GM18520 (cell line): ENCODE measurements around the gene STK33.
"Not testable (repeated sequence)": the region's sequence is repeated elsewhere in the genome, so short reads cannot be mapped to it uniquely, and the experiment has no call there.

Experiments used
- ATAC-seq: cut with Tn5 transposase; IDR thresholded peaks from one replicate; pipeline ENCODE4 v1.9.1; 2021; ENCODE audit not compliant: unreplicated experiment

Gene STK33

DNA sequence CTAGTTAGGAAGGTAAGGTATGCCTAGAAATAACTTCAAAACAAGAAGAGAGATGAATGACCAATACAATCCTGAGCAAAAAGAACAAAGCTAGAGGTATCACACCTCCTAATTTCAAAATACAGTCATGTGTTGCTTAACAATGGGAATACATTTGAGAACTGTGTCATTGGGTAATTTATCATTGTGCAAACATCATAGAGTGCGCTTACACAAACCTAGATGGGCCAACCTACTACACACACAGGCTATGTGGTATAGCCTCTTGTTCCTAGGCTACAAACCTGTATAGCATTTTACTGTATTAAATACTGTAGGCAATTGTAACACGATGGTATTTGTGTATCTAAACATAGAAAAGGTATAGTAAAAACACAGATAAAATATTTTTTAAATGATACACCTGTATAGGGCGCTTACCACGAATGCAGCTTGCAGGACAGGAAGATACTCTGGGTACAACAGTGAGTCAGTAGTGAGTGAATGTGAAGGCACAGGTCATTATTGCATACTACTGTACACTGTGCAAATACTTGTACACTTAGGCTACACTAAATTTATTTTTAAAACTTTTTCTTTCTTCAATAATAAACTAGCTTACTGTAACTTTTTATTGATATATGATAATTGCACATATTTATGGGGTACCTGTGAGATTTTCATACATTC, 48.2 kb downstream of the STK33 start:
- no peak for ATAC-seq

DNA sequence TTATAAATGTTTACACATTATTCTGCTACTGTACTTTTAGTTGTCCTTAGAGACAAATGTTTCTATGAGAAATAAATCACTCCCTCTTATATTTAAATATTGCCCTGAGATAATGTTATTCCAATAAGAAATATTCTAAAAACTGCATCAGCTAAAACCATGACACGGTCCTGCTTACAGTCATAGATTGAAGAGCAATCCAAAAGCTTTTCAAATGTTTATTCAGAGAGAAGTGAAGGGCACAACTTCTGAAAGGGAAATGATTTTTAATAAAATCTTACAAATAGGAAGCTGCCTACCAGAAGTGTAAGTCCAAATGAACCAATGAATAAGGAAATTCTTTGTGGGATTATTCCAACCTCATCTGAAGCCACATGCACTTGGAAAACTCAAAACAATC, 49.2 kb downstream of the STK33 start:
- ATAC-seq, result no peak

DNA sequence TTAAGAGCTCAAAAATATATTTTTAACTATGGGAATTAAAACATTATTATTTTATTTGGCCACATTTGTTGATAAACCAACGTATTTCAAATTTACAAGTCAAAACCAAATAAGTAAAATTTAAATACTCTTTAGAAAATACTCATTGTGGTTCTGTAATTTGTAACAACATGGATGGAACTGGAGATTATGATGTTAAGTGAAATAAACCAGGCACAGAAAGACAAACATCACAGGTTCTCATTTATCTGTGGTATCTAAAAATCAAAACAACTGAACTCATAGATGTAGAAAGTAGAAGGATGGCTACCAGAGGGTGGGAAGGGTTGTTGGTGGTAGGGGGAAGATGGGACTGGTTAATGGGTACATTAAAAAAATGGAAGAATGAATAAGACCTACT, 50.8 kb downstream of the STK33 start:
- ATAC-seq, result no peak

DNA sequence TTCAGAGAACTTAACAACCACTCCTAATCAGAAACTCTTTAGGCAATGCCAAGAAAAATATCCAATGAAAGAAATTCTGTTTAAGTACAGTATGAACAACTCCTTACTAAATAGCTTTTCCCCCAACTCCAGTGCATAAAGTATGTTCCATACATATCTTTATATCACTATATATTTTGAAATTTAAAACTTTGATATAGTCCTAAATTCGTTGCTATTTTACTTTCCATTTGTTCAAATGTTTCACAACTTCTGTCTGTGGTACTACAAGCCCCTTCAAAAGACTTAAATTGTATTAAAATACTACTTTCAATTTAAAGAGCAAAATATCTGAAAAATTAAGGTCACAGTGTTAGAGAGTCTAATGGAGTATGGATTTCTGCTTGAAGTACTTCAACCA, 52.6 kb downstream of the STK33 start:
- ATAC-seq, result no peak

DNA sequence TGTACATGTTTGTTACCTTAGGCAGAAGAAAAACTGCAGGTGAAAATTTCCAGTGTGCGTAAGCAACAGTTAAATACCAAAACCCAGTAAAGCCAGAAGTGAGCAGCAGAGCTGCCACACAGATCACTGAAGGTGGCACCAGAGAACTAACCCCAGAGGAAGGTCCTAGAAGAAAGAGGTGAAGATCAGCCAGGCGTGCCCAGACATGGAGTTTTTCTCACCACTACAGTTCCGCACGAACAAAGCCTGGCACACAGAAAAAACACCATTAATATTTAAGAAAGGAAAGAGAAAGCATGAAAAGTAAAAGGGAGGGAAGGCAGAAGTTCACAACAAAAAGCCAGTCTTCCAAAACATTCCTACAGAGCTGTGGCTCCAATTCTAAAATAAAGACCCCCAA, 60.7 kb downstream of the STK33 start:
- ATAC-seq, result peak; percentile 67

DNA sequence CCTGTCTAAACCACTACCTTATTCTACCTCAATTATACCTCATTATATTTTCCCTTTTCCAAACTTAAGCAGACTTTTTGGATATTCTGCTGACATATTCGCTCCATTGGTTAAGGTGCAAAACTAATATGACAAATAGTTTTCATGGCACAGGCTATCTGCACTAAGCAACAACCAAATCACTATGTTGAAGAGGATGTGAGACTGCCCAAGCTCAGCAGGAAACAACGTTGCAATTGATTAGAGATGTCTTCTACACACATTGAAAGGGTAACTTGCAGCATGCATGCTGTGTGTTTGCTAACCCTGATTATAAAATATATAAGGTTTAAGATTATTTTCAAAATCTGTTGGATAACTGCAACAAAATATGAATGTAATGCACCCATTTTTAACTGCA, 61.6 kb downstream of the STK33 start:
- no peak for ATAC-seq

DNA sequence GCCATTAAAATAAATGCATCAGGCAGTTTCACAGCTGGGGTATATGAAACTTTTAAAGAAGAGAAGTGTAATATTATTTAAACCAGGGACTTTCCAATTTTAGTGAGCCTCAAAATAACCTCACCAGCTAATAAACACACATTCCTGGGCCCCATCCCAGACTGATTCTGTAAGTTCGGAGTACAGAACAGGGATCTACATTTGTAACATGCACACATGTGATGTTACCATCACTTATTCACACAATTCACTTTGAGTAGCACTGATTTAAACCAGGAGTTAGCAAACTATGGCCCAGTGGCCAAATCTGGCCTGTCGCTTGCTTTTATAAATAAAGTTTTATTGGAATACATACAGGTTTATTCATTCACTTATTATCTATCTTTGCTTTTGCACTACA, 62.0 kb downstream of the STK33 start:
- ATAC-seq, result no peak

DNA sequence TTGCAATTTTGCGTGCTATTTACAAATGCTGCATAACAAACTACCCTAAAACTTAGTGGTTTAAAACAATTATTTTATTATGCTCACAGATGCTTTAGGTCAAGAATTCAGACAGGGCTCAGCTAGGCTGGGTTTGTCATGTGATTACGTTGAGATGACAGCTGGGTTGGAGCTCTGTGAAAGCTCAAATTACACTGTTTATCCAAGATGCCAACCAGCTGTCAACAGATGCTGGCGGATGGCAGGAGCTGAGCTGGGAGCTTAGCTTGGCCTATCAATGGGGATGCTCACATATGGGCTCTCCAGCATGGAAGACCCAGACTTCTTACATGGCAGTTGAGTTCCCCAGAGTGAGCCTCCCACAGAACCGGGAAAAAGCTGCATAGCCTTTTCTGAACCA, 62.7 kb downstream of the STK33 start:
- ATAC-seq, result no peak

DNA sequence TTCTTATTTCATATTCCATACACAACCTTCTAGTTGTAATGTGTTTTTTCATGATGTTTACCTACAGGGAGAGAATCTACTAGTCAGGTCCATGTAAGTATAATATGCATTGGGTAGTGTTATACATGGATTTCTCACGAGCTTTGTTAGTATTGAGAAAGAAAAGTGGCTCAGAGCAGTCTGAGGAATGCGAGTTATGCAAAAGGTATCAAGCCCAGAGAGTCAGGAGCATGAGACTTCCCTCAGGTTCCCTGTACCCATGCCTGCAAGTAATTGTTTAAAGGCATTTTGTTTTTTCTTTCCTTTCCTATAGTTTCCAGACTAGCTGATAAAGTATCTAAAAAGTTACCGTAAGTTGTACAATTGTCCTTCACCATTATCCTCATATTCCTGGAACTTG, 66.1 kb downstream of the STK33 start:
- no peak for ATAC-seq

DNA sequence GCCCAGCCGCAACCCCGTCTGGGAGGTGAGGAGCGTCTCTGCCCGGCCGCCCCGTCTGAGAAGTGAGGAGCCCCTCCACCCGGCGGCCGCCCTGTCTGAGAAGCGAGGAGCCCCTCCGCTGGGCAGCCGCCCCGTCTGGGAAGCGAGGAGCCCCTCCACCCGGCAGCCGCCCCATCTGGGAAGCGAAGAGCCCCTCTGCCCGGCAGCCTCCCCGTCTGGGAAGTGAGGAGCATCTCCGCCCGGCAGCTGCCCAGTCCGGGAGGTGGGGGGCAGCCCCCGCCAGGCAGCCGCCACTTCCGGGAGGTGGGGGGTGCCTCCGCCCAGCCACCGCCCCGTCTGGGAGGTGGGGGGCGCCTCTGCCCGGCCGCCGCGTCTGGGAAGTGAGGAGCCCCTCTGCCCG, 70.6 kb downstream of the STK33 start:
- ATAC-seq, result no peak

DNA sequence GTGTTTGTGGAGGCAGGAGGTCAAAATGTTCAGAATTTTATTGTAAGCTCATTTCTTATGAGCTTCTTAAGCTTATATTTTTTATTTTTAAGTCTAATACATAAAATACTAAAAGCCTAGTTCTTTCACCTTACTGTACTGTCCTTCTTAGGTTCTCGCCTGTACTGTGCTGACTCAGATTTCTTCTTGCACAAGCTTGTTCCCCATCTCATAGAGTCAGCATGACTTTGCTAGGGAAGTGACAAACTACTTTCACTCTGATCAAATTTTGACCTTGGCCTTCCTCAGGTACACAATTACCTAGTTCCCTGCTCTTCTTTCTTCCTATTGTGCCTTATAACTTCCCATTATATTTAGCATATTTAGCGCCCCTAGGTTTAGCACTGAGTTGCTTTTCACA, 81.5 kb downstream of the STK33 start:
- ATAC-seq, result no peak

DNA sequence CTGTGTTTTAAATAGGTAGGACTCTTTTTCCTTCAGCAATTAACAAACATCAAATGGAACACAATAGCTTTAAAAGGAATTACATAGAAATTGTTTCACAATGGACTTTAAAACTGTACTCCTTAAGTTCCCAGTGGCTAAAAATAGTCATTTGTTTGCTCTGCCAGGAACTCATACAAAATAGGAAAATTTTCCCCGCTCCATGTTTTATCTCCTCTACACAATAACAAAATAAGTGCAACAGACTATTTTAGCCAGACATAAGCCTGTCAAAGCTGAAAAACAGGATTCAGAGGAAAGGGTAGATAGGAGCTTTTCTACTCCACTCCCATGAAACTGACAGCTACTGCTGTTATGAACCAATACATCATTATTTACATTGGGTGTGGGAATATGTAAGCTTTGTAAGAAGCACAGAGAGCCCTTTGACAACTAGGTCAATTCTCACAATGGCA, 90.1 kb downstream of the STK33 start:
- no peak for ATAC-seq

DNA sequence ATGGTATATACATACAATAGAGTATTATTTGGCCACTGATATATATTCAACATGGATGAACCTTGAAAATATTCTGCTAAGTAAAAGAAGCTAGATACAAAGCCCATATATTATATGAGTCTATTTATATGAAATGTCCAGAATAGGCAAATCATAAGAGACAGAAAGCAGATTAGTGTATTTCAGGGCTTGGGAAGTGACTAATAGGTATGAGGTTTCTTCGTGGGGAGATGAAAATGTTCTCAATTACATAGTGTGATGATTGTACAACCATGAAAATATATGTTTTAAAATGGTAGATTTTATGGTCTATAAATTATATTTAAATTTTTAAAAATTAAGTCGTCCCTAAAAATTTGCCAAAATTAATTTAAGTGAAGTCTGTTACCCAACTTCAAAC, 92.2 kb downstream of the STK33 start:
- ATAC-seq, result no peak

DNA sequence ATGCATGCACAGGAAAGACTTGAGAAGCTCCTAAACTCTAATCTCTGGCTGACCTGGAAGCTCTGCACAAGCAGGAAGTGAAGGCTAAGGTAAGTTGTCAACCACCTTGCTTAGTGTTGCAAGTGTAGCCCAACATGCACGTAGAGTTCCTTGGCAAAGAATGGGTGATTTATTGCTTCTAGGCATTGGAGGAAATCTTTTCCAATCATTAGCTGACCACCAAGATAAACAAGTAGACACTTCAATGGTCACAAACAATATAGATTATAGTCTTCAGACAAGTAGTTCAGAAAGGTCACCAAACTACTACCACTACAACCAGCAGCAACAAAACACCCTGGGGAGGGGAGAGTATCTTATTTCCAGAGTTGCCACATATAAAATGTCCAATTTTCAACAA, 105.6 kb downstream of the STK33 start:
- no peak for ATAC-seq

DNA sequence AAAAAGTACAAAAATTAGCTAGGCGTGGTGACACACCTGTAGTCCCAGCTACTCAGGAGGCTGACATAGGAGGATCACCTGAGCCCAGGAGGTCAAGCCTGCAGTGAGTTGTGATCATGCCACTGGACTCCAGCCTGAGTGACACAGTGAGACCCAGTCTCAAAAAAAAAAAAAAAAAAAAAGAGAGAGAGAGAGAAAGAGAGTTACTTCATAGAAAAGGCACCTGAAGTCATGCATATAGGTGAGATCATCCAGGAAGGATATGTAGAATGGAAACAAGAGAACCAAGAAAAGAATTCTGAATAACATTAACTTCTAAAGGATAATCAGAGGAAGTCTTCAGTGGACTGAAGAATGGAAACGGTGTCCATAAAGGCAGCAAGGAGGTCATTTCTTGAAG, 106.8 kb downstream of the STK33 start:
- ATAC-seq, result no peak

DNA sequence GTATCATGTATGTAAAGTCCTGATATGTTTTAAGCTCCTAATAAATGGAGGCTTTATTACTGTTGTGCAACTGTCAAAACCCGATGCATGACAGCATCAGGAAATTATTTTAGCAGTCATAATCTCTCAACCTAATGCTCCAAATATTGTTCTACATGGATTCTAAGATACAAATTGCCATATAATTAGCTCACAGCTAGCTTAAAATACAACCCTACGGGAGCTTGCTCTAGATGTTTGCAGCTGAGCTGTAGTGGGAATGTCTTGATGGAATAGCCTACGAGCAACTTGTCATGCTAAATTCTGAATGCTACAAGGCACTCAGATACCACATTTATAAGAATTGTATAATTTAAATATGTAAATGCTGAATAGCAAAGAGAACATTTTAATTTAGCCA, 109.8 kb downstream of the STK33 start:
- ATAC-seq, result no peak

DNA sequence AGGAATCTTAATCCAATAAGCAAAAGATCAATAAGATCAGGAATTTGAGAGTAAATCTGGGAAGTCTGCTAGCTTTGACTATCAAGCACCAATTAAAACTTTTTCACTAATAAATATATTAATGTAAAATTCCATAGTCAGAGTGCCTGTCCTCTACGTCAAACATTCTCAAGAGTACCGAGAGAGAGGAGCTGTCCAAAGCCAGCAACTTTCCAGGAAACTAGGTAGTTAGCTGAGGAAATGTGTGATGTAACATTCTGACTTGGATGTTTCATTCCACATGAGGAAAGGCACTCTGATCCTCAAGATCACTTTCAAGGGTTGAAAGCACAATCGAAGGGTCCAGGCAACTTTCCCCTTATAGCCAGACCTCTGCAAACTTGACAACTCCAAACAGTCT, 113.2 kb downstream of the STK33 start:
- no peak for ATAC-seq

DNA sequence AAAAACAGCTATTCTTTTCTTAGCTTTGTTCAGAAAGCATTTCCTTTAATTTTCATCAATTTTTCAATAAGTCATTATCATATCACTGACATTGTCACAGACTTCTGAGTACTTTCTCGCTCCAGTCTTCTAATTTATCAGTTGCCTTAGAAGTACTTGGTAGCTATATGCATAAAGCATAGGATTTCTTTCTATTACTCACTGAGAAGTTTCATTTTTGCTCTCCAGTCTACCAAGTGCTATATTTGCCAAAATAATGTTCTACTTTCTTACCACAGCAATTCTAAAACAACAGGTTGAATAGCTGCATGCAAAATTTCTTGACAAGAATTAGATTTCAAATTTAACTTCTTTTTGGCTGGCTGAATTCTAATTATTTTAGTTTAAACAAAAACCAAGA, 116.3 kb downstream of the STK33 start:
- ATAC-seq, result peak; percentile 82

DNA sequence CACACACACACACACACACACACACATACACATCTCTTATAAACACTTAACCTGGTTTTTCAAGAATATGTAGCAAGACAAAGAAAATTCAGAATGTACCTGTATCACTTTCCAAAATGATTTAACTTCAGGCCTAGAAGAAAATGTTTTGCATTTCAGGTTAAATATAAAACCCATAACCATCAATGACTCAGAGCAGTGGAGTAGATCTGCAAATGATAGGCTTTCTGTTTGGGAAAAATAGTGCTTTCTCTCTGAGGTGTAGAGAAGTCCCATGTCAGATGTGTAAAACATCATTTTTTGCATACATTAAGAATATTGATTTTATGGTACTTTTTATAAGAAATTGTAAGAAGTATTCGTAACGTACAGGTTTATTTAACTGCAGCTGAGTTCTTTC, 116.9 kb downstream of the STK33 start:
- ATAC-seq, result no peak

DNA sequence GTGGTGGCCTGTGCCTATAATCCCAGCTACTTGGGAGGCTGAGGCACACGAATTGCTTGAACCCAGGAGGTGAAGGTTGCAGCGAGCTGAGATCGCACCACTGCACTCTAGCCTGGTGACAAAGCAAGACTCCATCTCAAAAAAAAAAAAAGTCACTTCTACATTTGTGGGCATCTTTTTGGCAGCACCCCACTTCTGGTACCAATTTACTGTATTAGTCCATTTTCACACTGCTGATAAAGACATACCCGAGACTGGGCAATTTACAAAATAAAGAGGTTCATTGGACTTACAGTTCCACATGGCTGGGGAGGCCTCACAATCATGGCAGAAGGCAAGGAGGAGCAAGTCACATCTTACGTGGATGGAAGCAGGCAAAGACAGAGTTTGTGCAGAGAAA, 126.2 kb downstream of the STK33 start:
- ATAC-seq, result not testable (repeated sequence)

DNA sequence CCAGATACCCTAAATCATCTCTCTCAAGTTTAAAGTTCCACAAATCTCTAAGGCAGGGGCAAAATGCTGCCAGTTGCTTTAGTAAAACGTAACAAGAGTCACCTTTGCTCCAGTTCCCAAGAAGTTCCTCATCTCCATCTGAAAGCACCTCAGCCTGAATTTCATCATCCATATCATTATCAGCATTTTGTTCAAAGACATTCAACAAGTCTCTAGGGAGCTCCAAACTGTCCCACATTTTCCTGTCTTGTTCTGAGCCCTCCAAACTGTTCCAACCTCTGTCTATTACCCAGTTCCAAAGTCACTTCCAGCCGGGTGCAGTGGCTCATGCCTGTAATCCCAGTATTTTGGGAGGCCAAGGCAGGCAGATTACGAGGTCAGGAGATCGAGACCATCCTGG, 126.7 kb downstream of the STK33 start:
- ATAC-seq, result not testable (repeated sequence)

DNA sequence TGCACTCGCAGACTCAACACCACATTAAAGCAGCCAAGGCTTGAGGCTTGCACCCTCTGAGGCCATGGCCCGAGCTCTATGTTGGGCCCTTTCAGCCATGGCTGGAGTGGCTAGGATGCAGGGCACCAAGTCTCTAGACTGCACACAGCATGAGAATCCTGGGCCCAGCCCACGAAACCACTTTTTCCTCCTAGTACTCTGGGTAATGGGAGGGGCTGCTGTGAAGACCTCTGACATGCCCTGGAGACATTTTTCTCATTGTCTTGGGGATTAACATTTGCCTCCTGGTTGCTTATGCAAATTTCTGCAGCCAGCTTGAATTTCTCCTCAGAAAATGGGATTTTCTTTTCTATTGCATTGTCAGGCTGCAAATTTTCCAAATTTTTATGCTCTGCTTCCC, 127.1 kb downstream of the STK33 start:
- ATAC-seq, result not testable (repeated sequence)

DNA sequence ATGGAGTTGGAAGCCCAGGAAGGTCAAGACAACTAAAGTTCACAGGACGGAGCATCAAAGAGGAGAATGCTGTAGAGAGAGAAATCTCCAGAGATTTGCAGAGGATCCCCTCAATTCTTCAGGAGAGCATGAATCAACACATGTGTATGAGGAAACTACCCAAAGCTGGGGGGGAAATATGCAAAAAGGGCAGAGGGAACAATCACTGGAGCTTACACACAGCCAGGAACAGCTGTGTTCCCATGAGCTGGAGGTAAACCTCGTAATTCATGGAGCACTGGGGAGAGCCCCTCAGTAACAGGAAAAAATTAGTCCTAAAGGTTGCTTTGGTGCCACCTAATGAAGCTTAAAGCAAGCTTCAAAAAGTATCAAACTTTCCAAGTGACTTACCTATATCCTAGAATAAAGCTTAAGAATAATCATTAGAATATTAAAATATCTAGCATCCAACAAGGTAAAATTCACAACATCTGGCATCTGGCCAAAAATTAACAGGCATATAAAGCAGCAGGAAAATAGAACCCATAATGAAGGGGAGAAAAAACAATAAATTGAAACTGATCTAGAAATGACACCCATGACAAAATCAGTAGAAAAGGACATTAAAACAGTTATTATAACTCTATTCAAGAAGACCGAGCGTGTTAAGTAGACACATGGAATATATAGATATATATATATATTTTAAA, 134.2 kb downstream of the STK33 start:
- no peak for ATAC-seq
